PC-9 (cell line): ENCODE results near the gene MICAL2. TPM values are rescaled to one million over a fixed set of nuclear protein-coding genes. Genes with fewer than 3 reads are reported as not detected.

ENCODE experiments used
- BruUV-seq: library from RNA; stranded (reverse); fragments of 400-500 nt; replicated peaks from 2 replicates; lab custom pipeline; 2021; lab: Mats Ljungman, UMichigan
- CTCF ChIA-PET: fragments of 300-600 bp; sonication (Branson Sonifier 250); formaldehyde crosslinking; loops from one replicate; lab custom pipeline; 2022; ENCODE audit warnings: antibody characterized with exemption; lab: Charles Lee
- POLR2A ChIA-PET: fragments of 300-600 bp; sonication (Branson Sonifier 250); formaldehyde crosslinking; loops from one replicate; lab custom pipeline; 2022; ENCODE audit warnings: antibody characterized with exemption; ENCODE audit not compliant: unreplicated experiment; lab: Charles Lee
- DNase-seq, 2 experiments: peaks; one replicate each; pipeline versions ENCODE4 v3.0.0 to v3.0.0-alpha.2; 2015 to 2022; ENCODE audit warnings: mixed read lengths in 1 of 2
- H2AFZ ChIP-seq: fragments of 200-600 bp; sonication (generic); 2 replicates; pipeline ENCODE4 v1.8.1; 2017; ENCODE audit warnings: antibody characterized with exemption
- H3F3A ChIP-seq: fragments of 200-600 bp; sonication (generic); 2 replicates; pipeline ENCODE4 v1.8.1; 2017; ENCODE audit warnings: antibody characterized with exemption, mild to moderate bottlenecking, low read depth; ENCODE audit not compliant: insufficient read depth
- H3K27ac ChIP-seq: fragments of 200-600 bp; sonication (generic); 2 replicates; pipeline ENCODE4 v1.6.1; 2016; ENCODE audit warnings: mixed run types
- H3K27me3 ChIP-seq: fragments of 200-600 bp; sonication (generic); 2 replicates; pipeline ENCODE4 v1.6.1; 2016; ENCODE audit warnings: low read depth, mixed run types; ENCODE audit not compliant: insufficient read depth
- H3K36me3 ChIP-seq: fragments of 200-600 bp; sonication (generic); 2 replicates; pipeline ENCODE4 v1.6.1; 2016; ENCODE audit warnings: low read depth, mixed run types
- H3K4me1 ChIP-seq: fragments of 200-600 bp; sonication (generic); replicated peaks from 2 replicates; pipeline ENCODE4 v1.6.1; 2016; ENCODE audit warnings: mixed run types; ENCODE audit not compliant: insufficient read depth
- H3K4me2 ChIP-seq: fragments of 200-600 bp; sonication (generic); 2 replicates; pipeline ENCODE4 v1.6.1; 2017; ENCODE audit warnings: mixed run types
- H3K4me3 ChIP-seq: fragments of 200-600 bp; sonication (generic); 2 replicates; pipeline ENCODE4 v1.6.1; 2016; ENCODE audit warnings: mixed run types
- H3K79me2 ChIP-seq: fragments of 200-600 bp; sonication (generic); 2 replicates; pipeline ENCODE4 v1.6.1; 2017; ENCODE audit warnings: low read depth, mixed run types
- H3K9me2 ChIP-seq: fragments of 200-600 bp; sonication (generic); 2 replicates; pipeline ENCODE4 v1.8.1; 2017; ENCODE audit warnings: mild to moderate bottlenecking; ENCODE audit not compliant: insufficient read depth
- H3K9me3 ChIP-seq: fragments of 200-600 bp; sonication (generic); 2 replicates; pipeline ENCODE4 v1.8.1; 2016; ENCODE audit warnings: low read depth; ENCODE audit not compliant: insufficient read depth
- H4K20me1 ChIP-seq: fragments of 200-600 bp; sonication (generic); 2 replicates; pipeline ENCODE4 v1.8.1; 2017; ENCODE audit not compliant: insufficient read depth
- EZH2 ChIP-seq: fragments of 200-600 bp; sonication (generic); IDR thresholded peaks from 2 replicates; pipeline ENCODE4 v1.8.0; 2017; ENCODE audit warnings: antibody characterized with exemption, low read depth
- intact Hi-C: fragments of 100-400 bp; cut with micrococcal nuclease; formaldehyde crosslinking; loops from one replicate; pipeline ENCODE4 v1.10.0; 2022; ENCODE audit not compliant: unreplicated experiment
- total RNA-seq: library from RNA; stranded (reverse); gene quantifications from 2 replicates; pipeline ENCODE4 v1.2.3, GENCODE V29; 2021
- TF ChIP-seq, protein P1 (sequence below): fragments of 200-600 bp; sonication (generic); conservative IDR thresholded peaks from 2 replicates; pipeline ENCODE4 v1.6.1; 2017; ENCODE audit warnings: mixed run types, antibody characterized with exemption, mild to moderate bottlenecking, moderate library complexity

Gene MICAL2
- total RNA-seq, 1 experiment from 2014 or later: 32.4 TPM

DNA sequence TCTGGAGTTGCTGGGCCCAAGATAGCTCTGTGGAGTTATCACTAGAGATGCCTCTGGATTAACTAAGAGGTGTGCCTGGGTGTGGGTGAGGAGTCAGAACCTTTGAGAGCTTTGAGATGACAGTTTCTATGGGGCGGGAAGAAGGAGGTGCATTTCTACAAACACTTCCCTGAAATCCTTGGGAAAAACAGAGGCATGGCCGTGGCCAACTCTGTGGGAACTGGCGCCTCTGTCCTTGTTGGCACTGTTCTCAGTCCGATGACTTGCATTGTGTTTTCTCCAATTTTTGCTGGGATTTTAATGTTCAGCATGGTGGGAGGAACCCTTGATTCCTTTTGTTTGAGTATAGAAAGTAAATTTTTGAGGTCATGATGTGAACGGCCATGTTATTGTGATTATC is 151.2 kb downstream of the MICAL2 start:
- Histone ChIP-seq H3F3A (peaks cover 22% of the 10 kb centered on the region), H3K4me2 (no peak overlapping the region), H4K20me1 (no peaks in the 10 kb centered on the region), H3K79me2 (no peaks in the 10 kb centered on the region), H3K4me3 (no peak overlapping the region), H2AFZ (no peak overlapping the region), H3K27ac (no peak overlapping the region), H3K9me3 (no peaks in the 10 kb centered on the region), H3K9me2 (no peaks in the 10 kb centered on the region), H3K36me3 (peaks cover 7% of the 10 kb centered on the region), H3K27me3 (no peaks in the 10 kb centered on the region), H3K4me1 (peaks cover 25% of the 10 kb centered on the region)
- TF ChIP-seq, protein P1, sequence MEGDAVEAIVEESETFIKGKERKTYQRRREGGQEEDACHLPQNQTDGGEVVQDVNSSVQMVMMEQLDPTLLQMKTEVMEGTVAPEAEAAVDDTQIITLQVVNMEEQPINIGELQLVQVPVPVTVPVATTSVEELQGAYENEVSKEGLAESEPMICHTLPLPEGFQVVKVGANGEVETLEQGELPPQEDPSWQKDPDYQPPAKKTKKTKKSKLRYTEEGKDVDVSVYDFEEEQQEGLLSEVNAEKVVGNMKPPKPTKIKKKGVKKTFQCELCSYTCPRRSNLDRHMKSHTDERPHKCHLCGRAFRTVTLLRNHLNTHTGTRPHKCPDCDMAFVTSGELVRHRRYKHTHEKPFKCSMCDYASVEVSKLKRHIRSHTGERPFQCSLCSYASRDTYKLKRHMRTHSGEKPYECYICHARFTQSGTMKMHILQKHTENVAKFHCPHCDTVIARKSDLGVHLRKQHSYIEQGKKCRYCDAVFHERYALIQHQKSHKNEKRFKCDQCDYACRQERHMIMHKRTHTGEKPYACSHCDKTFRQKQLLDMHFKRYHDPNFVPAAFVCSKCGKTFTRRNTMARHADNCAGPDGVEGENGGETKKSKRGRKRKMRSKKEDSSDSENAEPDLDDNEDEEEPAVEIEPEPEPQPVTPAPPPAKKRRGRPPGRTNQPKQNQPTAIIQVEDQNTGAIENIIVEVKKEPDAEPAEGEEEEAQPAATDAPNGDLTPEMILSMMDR: no peak
- no peak for TF ChIP-seq EZH2
- no peak for DNase-seq
- ChIA-PET CTCF (no interaction called here), POLR2A (no interaction called here)
- intact Hi-C loops: no loop called here
- no TSS peak for BruUV-seq

GRCh38 chr11:12263141-12263693 is 152.8 kb downstream of the MICAL2 start:
- POLR2A ChIA-PET: no interaction called here

DNA sequence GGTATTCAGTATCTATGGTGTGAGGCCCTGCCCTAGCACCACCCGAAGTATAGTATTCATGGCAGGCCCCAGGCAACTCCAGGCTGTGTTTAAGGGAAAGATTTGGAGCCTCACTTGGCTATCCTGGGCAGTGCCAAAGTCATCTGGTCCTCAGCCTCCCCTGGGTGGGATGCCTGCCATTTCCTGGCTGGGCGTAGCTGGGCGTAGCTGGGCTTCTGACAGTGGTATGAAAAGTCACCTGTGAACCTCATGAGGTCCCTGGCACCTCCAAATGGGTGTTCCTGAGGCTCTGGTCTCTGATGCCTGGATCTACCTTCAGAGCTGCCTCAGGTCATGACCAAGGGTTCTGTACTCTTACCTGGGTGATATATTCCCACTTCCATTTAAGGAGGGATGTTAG is 154.0 kb downstream of the MICAL2 start:
- no peaks in the 10 kb centered on the region for H3K27me3 ChIP-seq

More at GRCh38 chr11:12263141-12263693, 152.8 kb downstream of the MICAL2 start:
- Histone ChIP-seq H3K27me3 (no peaks in the 10 kb centered on the region), H3K27ac (no peak overlapping the region), H3K4me2 (no peak overlapping the region), H3K79me2 (no peaks in the 10 kb centered on the region), H4K20me1 (no peaks in the 10 kb centered on the region), H3K36me3 (peaks cover 7% of the 10 kb centered on the region), H3K4me1 (peaks cover 9% of the 10 kb centered on the region), H3F3A (peaks cover 6% of the 10 kb centered on the region), H2AFZ (no peak overlapping the region), H3K4me3 (no peak overlapping the region), H3K9me3 (no peaks in the 10 kb centered on the region), H3K9me2 (no peaks in the 10 kb centered on the region)
- DNase-seq: no peak
- no TSS peak for BruUV-seq
- TF ChIP-seq, protein P1: no peak
- no peak for TF ChIP-seq EZH2
- CTCF ChIA-PET: no interaction called here
- intact Hi-C loops: no loop called here

More for the DNA sequence above, 154.0 kb downstream of the MICAL2 start:
- Histone ChIP-seq H3K9me2 (no peaks in the 10 kb centered on the region), H3K36me3 (peaks cover 1% of the 10 kb centered on the region; the same call in 1 of the 2 replicates), H3K4me3 (no peak overlapping the region), H4K20me1 (no peaks in the 10 kb centered on the region), H3K4me1 (no peaks in the 10 kb centered on the region), H3F3A (no peaks in the 10 kb centered on the region), H3K27ac (no peak overlapping the region), H3K79me2 (no peaks in the 10 kb centered on the region), H3K9me3 (no peaks in the 10 kb centered on the region), H3K4me2 (no peak overlapping the region), H2AFZ (no peak overlapping the region)
- ChIA-PET CTCF (no interaction called here), POLR2A (no interaction called here)
- intact Hi-C loops: no loop called here
- no peak for DNase-seq
- no TSS peak for BruUV-seq
- TF ChIP-seq, protein P1: no peak
- TF ChIP-seq EZH2: no peak
